Stomach (tissue), 4 donors: ENCODE data around the gene FIZ1.

ENCODE experiments used
- POLR2AphosphoS5 ChIP-seq, 3 donors: sonication (generic); formaldehyde crosslinking; IDR thresholded peaks; one replicate each; pipeline ENCODE4 v1.6.1; 2016; ENCODE audit warnings: antibody characterized with exemption in 3 of 3
- TF ChIP-seq, protein P1 (sequence below), 7 experiments: fragments of 450-650 bp in 4 of 7; fragments of 200-600 bp in 3 of 7; sonication (generic) in 3 of 7; IDR thresholded peaks; one replicate each; pipeline ENCODE4 v1.5.1; 2016 to 2019; ENCODE audit warnings: antibody characterized with exemption in 7 of 7, control low read depth in 2 of 7, mild to moderate bottlenecking in 1 of 7

DNA sequence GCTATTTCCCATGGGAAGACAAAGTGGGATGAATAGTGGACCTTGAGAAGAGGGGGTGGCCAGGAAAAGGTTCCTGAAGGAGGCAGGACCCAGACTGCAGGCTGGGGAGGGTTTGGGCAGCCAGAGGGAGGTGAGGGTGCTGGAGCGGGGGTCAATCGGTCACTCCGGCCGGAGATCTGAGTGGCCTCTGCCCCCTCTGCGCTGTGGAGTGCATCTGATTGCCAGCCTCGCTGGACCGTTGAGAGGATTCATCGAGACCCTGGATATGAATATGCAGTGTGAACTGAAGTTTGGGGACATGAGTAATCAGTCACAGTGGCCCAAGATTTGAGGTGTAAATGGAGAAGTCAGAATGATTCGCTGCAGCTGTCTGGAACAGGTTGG, 36.0 kb upstream of the FIZ1 start:
- TF ChIP-seq, protein P1, sequence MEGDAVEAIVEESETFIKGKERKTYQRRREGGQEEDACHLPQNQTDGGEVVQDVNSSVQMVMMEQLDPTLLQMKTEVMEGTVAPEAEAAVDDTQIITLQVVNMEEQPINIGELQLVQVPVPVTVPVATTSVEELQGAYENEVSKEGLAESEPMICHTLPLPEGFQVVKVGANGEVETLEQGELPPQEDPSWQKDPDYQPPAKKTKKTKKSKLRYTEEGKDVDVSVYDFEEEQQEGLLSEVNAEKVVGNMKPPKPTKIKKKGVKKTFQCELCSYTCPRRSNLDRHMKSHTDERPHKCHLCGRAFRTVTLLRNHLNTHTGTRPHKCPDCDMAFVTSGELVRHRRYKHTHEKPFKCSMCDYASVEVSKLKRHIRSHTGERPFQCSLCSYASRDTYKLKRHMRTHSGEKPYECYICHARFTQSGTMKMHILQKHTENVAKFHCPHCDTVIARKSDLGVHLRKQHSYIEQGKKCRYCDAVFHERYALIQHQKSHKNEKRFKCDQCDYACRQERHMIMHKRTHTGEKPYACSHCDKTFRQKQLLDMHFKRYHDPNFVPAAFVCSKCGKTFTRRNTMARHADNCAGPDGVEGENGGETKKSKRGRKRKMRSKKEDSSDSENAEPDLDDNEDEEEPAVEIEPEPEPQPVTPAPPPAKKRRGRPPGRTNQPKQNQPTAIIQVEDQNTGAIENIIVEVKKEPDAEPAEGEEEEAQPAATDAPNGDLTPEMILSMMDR (IDR thresholded peaks at IDR 0.05): no peak
- TF ChIP-seq POLR2AphosphoS5 (IDR thresholded peaks at IDR 0.05): no peak
